HEK293 (cell line): ENCODE data around the gene REM2.
A peak's percentile ranks its signal among the peaks of the same experiment; 100 is the strongest.

ENCODE experiments used
- CTCF ChIA-PET: fragments of 350-600 bp; formaldehyde crosslinking; extraction: SDS; loops from one replicate; lab custom pipeline; 2021; ENCODE audit warnings: antibody characterized with exemption; lab: Yijun Ruan, JAX
- POLR2A ChIA-PET: fragments of 300-600 bp; formaldehyde crosslinking; extraction: SDS; loops from one replicate; lab custom pipeline; 2020; ENCODE audit warnings: antibody characterized with exemption, inconsistent platforms; lab: Yijun Ruan, JAX
- H3K27ac ChIP-seq: fragments of 200-500 bp; sonication (Bioruptor generic); 2 replicates; pipeline ENCODE4 v1.5.1; 2014; ENCODE audit warnings: low read depth, low read length, control low read depth, inconsistent platforms; ENCODE audit errors: extremely low read depth
- H3K36me3 ChIP-seq, 2 experiments: fragments of 200-500 bp in 1 of 2; sonication (Bioruptor generic) in 1 of 2; 1 replicate in 1 of 2; 2 replicates in 1 of 2; pipeline ENCODE4 v1.5.1; 2014 to 2017; ENCODE audit warnings: inconsistent platforms in 2 of 2, low read length in 2 of 2; ENCODE audit not compliant: control insufficient read depth in 2 of 2, insufficient read depth in 1 of 2
- H3K4me1 ChIP-seq: fragments of 200-500 bp; sonication (Bioruptor generic); 2 replicates; pipeline ENCODE4 v1.5.1; 2014; ENCODE audit warnings: mild to moderate bottlenecking, low read length, inconsistent platforms; ENCODE audit not compliant: control insufficient read depth, insufficient read depth
- H3K4me3 ChIP-seq: 2 replicates; pipeline ENCODE4 v1.5.1; 2011; ENCODE audit warnings: low read depth, mild to moderate bottlenecking, control low read depth, low read length, moderate library complexity
- H3K9me3 ChIP-seq: fragments of 200-500 bp; sonication (Bioruptor generic); 2 replicates; pipeline ENCODE4 v1.5.1; 2014; ENCODE audit warnings: low read depth, low read length, inconsistent platforms; ENCODE audit not compliant: control insufficient read depth, insufficient read depth
- GLI2 ChIP-seq: fragments of 450-650 bp; formaldehyde crosslinking; IDR thresholded peaks from 2 replicates; pipeline ENCODE4; 2017; ENCODE audit warnings: missing biosample characterization, missing genetic modification characterization, low read depth, borderline replicate concordance
- IKZF3 ChIP-seq: fragments of 450-650 bp; IDR thresholded peaks from 2 replicates; pipeline ENCODE4 v1.5.0; 2018; ENCODE audit warnings: missing biosample characterization, mild to moderate bottlenecking, missing genetic modification characterization, moderate library complexity
- KLF8 ChIP-seq: fragments of 450-650 bp; formaldehyde crosslinking; IDR thresholded peaks from 2 replicates; pipeline ENCODE4 v1.5.1; 2016; ENCODE audit warnings: missing biosample characterization, missing genetic modification characterization
- OSR2 ChIP-seq: fragments of 450-650 bp; formaldehyde crosslinking; IDR thresholded peaks from 2 replicates; pipeline ENCODE4 v1.5.1; 2016; ENCODE audit warnings: missing biosample characterization, missing genetic modification characterization
- PRDM1 ChIP-seq: fragments of 450-650 bp; formaldehyde crosslinking; IDR thresholded peaks from 2 replicates; pipeline ENCODE4; 2016; ENCODE audit warnings: missing biosample characterization, missing genetic modification characterization
- SALL2 ChIP-seq: fragments of 450-650 bp; formaldehyde crosslinking; IDR thresholded peaks from 2 replicates; pipeline ENCODE4 v1.5.0; 2017; ENCODE audit warnings: missing biosample characterization, mild to moderate bottlenecking, missing genetic modification characterization, borderline replicate concordance
- SCRT2 ChIP-seq: fragments of 450-650 bp; formaldehyde crosslinking; IDR thresholded peaks from 2 replicates; pipeline ENCODE4 v1.5.1; 2016; ENCODE audit warnings: missing biosample characterization, missing genetic modification characterization
- ZBTB7A ChIP-seq: fragments of 450-650 bp; formaldehyde crosslinking; IDR thresholded peaks from 2 replicates; pipeline ENCODE4 v1.5.1; 2016; ENCODE audit warnings: low read depth, missing biosample characterization, missing genetic modification characterization
- ZNF121 ChIP-seq: fragments of 450-650 bp; formaldehyde crosslinking; IDR thresholded peaks from 2 replicates; pipeline ENCODE4 v1.5.1; 2016; ENCODE audit warnings: missing biosample characterization, missing genetic modification characterization
- ZNF132 ChIP-seq: fragments of 450-650 bp; formaldehyde crosslinking; IDR thresholded peaks from 2 replicates; pipeline ENCODE4 v1.5.1; 2017; ENCODE audit warnings: missing biosample characterization, missing genetic modification characterization, borderline replicate concordance
- ZNF23 ChIP-seq: fragments of 450-650 bp; formaldehyde crosslinking; IDR thresholded peaks from 2 replicates; pipeline ENCODE4 v1.5.1; 2016; ENCODE audit warnings: missing biosample characterization, missing genetic modification characterization, borderline replicate concordance
- ZNF350 ChIP-seq: fragments of 450-650 bp; formaldehyde crosslinking; IDR thresholded peaks from 2 replicates; pipeline ENCODE4 v1.5.0; 2017; ENCODE audit warnings: missing biosample characterization, mild to moderate bottlenecking, missing genetic modification characterization
- ZNF426 ChIP-seq: fragments of 450-650 bp; formaldehyde crosslinking; IDR thresholded peaks from 2 replicates; pipeline ENCODE4 v1.5.1; 2017; ENCODE audit warnings: missing biosample characterization, missing genetic modification characterization, mild to moderate bottlenecking, inconsistent platforms, moderate library complexity
- ZNF48 ChIP-seq: fragments of 450-650 bp; formaldehyde crosslinking; IDR thresholded peaks from 2 replicates; pipeline ENCODE4 v1.5.1; 2016; ENCODE audit warnings: missing biosample characterization, missing genetic modification characterization
- ZNF510 ChIP-seq: fragments of 450-650 bp; formaldehyde crosslinking; IDR thresholded peaks from 2 replicates; pipeline ENCODE4 v1.5.1; 2018; ENCODE audit warnings: mild to moderate bottlenecking, missing genetic modification characterization, missing biosample characterization; ENCODE audit not compliant: insufficient replicate concordance
- ZNF529 ChIP-seq: fragments of 450-650 bp; formaldehyde crosslinking; IDR thresholded peaks from 2 replicates; pipeline ENCODE4 v1.5.1; 2017; ENCODE audit warnings: missing genetic modification characterization, missing biosample characterization; ENCODE audit not compliant: insufficient replicate concordance
- ZNF792 ChIP-seq: fragments of 450-650 bp; formaldehyde crosslinking; IDR thresholded peaks from 2 replicates; pipeline ENCODE4 v1.5.1; 2016; ENCODE audit warnings: missing biosample characterization, missing genetic modification characterization
- ZNF837 ChIP-seq: fragments of 450-650 bp; formaldehyde crosslinking; IDR thresholded peaks from 2 replicates; pipeline ENCODE4 v1.5.1; 2016; ENCODE audit warnings: missing biosample characterization, missing genetic modification characterization
- ZNF843 ChIP-seq: fragments of 450-650 bp; formaldehyde crosslinking; IDR thresholded peaks from 2 replicates; pipeline ENCODE4 v1.5.1; 2016; ENCODE audit warnings: missing biosample characterization, missing genetic modification characterization
- ZXDB ChIP-seq: fragments of 450-650 bp; formaldehyde crosslinking; IDR thresholded peaks from 2 replicates; pipeline ENCODE4 v1.5.1; 2016; ENCODE audit warnings: missing biosample characterization, missing genetic modification characterization
- TF ChIP-seq, protein P1 (sequence below): fragments of 450-650 bp; formaldehyde crosslinking; IDR thresholded peaks from 2 replicates; pipeline ENCODE4 v1.5.1; 2016; ENCODE audit warnings: missing biosample characterization, missing genetic modification characterization
- TF ChIP-seq, protein P2 (sequence below): fragments of 450-650 bp; formaldehyde crosslinking; optimal IDR thresholded peaks from 2 replicates; pipeline ENCODE3; 2016; ENCODE audit warnings: missing biosample characterization, mild to moderate bottlenecking, missing genetic modification characterization
- TF ChIP-seq, protein P3 (sequence below): fragments of 450-650 bp; formaldehyde crosslinking; IDR thresholded peaks from 2 replicates; pipeline ENCODE4 v1.5.0; 2017; ENCODE audit warnings: missing biosample characterization, missing genetic modification characterization, borderline replicate concordance
- TF ChIP-seq, protein P4 (sequence below): fragments of 450-650 bp; formaldehyde crosslinking; IDR thresholded peaks from 2 replicates; pipeline ENCODE4 v1.5.1; 2016; ENCODE audit warnings: missing biosample characterization, missing genetic modification characterization, low read depth

Gene REM2

DNA sequence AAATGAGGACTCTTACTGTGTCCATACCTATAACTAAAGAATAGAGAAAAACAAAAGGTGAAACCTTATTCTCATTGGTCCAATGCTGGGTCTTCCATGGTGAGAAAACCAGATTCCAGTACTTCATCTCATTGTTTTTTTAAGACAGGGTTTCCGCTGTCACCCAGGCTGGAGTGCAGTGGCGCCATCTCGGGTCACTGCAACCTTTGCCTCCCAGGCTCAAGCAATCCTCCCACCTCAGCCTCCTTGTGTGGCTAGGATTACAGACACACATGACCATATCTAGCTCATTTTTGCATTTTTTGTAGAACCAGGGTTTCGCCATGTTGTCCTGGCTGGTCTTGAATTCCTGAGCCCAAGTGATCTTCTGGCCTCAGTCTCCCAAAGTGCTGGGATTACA is 22.6 kb downstream of the REM2 start:
- Histone ChIP-seq H3K4me1 (no peaks in the 10 kb centered on the region), H3K36me3 (peaks cover 81 to 91% of the 10 kb centered on the region in 2 experiments), H3K27ac (no peak overlapping the region), H3K4me3 (no peak overlapping the region), H3K9me3 (no peaks in the 10 kb centered on the region)
- ChIA-PET CTCF (interaction anchor here (0.7 to 0.8 kb wide), 2 partner anchors 53 to 69 kb away, joined by 3 to 5 read pairs; no protein-coding TSS in a partner anchor), POLR2A (interaction anchor here (0.6 kb wide), 1 partner anchor 17 kb away, joined by 3 read pairs; no protein-coding TSS in a partner anchor)
- TF ChIP-seq ZNF23 (no peak), ZBTB7A (tag by site-specific recombination) (no peak)

DNA sequence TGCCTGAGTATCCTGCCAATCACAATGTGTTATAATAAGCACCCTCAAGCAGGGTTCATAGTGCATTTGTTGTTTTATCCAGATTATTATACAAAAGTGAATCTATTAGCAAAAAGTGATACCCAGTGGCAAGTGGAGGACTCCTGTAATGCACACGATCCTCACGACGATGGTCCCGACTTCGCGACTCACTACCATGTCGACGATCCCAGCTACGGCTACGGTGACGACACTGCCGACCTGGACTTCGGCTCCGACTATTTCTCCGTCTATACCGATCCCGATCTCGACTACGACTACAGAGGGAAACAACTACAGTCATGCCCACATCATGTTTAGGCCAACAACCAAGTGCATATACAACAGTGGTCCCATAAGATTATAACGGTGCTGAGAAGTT is 23.1 kb downstream of the REM2 start:
- no peak overlapping the region for H3K27ac ChIP-seq
- TF ChIP-seq ZNF529: no peak
- no peak for TF ChIP-seq ZNF426 (tag by site-specific recombination)
- no peak for TF ChIP-seq ZNF792 (tag by site-specific recombination)
- no peak for TF ChIP-seq KLF8 (tag by site-specific recombination)
- no peak for TF ChIP-seq ZNF48 (tag by site-specific recombination)
- TF ChIP-seq OSR2 (tag by site-specific recombination): no peak
- TF ChIP-seq ZNF132 (tag by site-specific recombination): no peak
- no peak for TF ChIP-seq PRDM1 (tag by site-specific recombination)
- TF ChIP-seq ZNF510: no peak
- TF ChIP-seq ZXDB (tag by site-specific recombination): no peak
- TF ChIP-seq, protein P1, sequence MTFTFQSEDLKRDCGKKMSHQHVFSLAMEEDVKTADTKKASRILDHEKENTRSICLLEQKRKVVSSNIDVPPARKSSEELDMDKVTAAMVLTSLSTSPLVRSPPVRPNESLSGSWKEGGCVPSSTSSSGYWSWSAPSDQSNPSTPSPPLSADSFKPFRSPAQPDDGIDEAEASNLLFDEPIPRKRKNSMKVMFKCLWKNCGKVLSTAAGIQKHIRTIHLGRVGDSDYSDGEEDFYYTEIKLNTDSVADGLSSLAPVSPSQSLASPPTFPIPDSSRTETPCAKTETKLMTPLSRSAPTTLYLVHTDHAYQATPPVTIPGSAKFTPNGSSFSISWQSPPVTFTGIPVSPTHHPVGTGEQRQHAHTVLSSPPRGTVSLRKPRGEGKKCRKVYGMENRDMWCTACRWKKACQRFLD: no peak
- TF ChIP-seq ZNF837 (tag by site-specific recombination): no peak
- TF ChIP-seq, protein P2, sequence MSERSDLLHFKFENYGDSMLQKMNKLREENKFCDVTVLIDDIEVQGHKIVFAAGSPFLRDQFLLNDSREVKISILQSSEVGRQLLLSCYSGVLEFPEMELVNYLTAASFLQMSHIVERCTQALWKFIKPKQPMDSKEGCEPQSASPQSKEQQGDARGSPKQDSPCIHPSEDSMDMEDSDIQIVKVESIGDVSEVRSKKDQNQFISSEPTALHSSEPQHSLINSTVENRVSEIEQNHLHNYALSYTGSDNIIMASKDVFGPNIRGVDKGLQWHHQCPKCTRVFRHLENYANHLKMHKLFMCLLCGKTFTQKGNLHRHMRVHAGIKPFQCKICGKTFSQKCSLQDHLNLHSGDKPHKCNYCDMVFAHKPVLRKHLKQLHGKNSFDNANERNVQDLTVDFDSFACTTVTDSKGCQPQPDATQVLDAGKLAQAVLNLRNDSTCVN: no peak
- TF ChIP-seq GLI2 (tag by site-specific recombination): no peak
- no peak for TF ChIP-seq SALL2 (tag by site-specific recombination)
- TF ChIP-seq ZNF121 (tag by site-specific recombination): no peak
- no peak for TF ChIP-seq SCRT2 (tag by site-specific recombination)
- no peak for TF ChIP-seq ZNF350 (tag by site-specific recombination)
- peaks cover 82 to 91% of the 10 kb centered on the region in 2 experiments for H3K36me3 ChIP-seq
- no peaks in the 10 kb centered on the region for H3K4me1 ChIP-seq
- POLR2A ChIA-PET: no interaction called here
- CTCF ChIA-PET: interaction anchor here (0.8 kb wide), 1 partner anchor 68 kb away, joined by 5 read pairs; no protein-coding TSS in a partner anchor
- H3K4me3 ChIP-seq: no peak overlapping the region
- H3K9me3 ChIP-seq: no peaks in the 10 kb centered on the region

DNA sequence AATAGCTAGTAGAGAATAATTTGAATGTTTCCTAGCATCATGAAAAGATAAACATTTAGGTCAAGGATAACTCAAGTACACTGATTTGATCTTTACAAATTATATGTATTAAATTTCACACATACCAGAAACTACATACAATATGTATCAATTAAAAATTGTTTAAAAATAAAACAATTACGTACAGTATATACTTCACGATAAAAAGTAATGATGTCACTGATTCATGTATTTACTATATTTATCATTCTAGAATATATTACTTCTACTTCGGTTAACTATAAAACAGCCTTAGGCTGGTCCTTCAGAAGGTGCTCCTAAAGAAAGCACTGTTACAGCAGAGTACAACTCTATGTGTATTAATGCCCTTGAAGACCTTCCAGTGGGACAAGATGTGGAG is 24.4 kb downstream of the REM2 start:
- ChIA-PET POLR2A (interaction anchor here (0.7 to 1.5 kb wide), 4 partner anchors 8 to 22 kb away, joined by 3 to 5 read pairs (median 4); partner anchors contain the start of genes PRMT5 and RBM23), CTCF (interaction anchor here (0.6 to 1.5 kb wide), 3 partner anchors 11 to 255 kb away, joined by 3 to 10 read pairs (median 4); no protein-coding TSS in a partner anchor)
- no peaks in the 10 kb centered on the region for H3K9me3 ChIP-seq
- H3K4me3 ChIP-seq: no peak overlapping the region
- H3K27ac ChIP-seq: no peak overlapping the region
- peaks cover 78 to 86% of the 10 kb centered on the region in 2 experiments for H3K36me3 ChIP-seq
- no peaks in the 10 kb centered on the region for H3K4me1 ChIP-seq
- TF ChIP-seq, protein P3, sequence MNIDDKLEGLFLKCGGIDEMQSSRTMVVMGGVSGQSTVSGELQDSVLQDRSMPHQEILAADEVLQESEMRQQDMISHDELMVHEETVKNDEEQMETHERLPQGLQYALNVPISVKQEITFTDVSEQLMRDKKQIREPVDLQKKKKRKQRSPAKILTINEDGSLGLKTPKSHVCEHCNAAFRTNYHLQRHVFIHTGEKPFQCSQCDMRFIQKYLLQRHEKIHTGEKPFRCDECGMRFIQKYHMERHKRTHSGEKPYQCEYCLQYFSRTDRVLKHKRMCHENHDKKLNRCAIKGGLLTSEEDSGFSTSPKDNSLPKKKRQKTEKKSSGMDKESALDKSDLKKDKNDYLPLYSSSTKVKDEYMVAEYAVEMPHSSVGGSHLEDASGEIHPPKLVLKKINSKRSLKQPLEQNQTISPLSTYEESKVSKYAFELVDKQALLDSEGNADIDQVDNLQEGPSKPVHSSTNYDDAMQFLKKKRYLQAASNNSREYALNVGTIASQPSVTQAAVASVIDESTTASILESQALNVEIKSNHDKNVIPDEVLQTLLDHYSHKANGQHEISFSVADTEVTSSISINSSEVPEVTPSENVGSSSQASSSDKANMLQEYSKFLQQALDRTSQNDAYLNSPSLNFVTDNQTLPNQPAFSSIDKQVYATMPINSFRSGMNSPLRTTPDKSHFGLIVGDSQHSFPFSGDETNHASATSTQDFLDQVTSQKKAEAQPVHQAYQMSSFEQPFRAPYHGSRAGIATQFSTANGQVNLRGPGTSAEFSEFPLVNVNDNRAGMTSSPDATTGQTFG (tag by site-specific recombination): no peak
- TF ChIP-seq ZNF843 (tag by site-specific recombination) (no peak), ZNF121 (tag by site-specific recombination) (no peak), IKZF3 (tag by site-specific recombination) (no peak)
- TF ChIP-seq, protein P2: no peak
- TF ChIP-seq, protein P4, sequence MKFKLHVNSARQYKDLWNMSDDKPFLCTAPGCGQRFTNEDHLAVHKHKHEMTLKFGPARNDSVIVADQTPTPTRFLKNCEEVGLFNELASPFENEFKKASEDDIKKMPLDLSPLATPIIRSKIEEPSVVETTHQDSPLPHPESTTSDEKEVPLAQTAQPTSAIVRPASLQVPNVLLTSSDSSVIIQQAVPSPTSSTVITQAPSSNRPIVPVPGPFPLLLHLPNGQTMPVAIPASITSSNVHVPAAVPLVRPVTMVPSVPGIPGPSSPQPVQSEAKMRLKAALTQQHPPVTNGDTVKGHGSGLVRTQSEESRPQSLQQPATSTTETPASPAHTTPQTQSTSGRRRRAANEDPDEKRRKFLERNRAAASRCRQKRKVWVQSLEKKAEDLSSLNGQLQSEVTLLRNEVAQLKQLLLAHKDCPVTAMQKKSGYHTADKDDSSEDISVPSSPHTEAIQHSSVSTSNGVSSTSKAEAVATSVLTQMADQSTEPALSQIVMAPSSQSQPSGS: peak; percentile 61
